HG02840 (cell line): ENCODE results near the gene ESD.

Experiments used
- ATAC-seq: cut with Tn5 transposase; IDR thresholded peaks from one replicate; pipeline ENCODE4 v1.9.1; 2021; ENCODE audit warnings: mild to moderate bottlenecking, moderate library complexity, moderate number of reproducible peaks; ENCODE audit not compliant: unreplicated experiment, low FRiP score

Gene ESD

DNA sequence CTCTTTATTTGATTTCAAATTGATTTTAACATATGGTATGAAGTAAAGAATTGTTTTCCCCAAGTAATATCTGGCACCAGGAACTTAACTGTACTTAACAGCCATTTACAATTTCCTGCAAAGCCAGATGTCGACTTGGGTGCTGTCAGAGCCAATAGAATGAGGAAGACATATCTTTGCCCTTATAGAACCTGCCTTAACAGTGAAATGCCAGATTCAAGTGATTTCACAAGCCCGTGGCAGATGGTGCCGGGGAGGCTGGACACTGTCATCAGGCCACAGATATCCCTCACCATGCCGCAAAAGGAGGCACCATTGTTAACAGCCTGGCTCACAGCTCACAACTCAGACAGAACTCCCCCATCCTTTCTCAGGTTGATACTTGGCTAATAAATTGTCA is 48.7 kb downstream of the ESD start:
- ATAC-seq: no peak

- no peak for ATAC-seq
Observed at GRCh38 chr13:46747031-46747820, 49.7 kb downstream of the ESD start.

DNA sequence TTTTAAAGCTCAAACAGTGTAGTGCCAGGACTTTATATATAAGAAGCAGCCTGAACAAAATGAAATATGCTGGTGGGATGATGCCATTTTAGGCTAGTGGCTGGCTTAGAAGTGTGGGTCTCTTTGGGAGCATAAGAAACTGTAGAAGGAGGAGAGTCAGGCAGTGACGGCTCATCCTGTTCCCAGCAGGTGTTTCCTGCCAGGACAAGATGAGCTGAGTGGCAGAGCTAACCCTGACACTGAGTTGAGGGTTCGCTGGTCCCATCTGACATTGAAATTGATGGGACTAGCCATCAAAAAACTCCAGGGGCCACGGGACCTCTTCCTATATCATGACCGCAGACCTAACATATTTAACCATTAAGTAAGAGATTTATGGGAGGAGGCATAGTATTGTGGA is 51.3 kb downstream of the ESD start:
- ATAC-seq: no peak

DNA sequence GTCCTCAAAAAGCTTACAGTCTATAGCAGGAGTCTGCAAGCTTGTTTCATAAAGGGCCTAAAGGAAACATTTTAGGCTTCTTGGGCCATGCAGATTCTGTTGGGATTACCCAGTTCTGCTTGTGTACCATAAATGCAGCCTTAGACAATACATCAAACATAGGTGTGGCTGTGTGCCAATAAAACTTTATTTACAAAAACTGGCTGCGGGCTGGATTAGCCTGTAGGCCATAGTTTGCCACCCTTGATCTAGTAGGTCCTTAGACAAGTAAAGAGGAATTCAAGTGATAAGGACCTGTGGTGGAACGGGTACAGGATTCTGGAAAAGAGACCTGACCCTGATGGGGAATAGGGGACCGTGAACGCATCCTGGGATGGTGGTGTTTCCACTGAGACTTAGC is 51.9 kb downstream of the ESD start:
- no peak for ATAC-seq

GRCh38 chr13:46743191-46743590 is 53.8 kb downstream of the ESD start:
- ATAC-seq: no peak

GRCh38 chr13:46739447-46740098 is 57.4 kb downstream of the ESD start:
- no peak for ATAC-seq

- ATAC-seq: no peak
Observed at GRCh38 chr13:46738766-46739165, 58.2 kb downstream of the ESD start.

- ATAC-seq: no peak
Observed at GRCh38 chr13:46738055-46738454, 58.9 kb downstream of the ESD start.

DNA sequence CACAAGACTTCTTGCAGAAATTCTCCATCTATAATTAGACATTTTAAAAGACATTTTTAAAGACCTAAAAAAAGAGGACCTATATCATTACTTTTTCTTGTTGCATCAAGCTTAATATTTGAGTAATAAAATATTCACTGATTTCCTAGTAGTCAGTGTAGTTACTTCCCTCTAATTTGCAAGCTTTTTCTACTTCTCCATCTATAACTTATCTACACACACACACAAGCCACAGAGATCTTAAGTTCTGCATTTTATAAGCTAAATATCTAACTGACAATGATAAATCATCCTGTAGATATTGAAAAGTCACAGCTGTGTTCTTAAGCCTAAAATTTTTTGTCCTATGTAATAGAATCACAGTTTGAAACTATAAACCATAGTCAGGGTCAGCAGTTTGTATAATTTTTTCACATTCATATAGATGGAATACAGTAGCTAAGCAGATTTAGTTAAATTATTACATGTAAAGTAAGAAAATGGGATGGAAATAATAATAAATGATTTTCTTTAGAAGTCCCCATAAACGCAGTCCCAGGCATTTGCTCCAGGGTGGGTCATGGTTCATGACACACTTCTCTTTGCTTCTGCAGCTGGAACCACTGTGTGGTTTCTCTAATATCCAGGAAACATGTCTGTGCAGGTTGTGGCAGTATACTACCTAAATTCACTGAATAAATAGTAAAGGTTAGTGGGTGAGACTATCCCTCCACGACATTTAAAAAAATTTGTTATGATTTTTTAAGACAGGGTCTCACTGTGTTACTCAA is 60.2 kb downstream of the ESD start:
- ATAC-seq: no peak

DNA sequence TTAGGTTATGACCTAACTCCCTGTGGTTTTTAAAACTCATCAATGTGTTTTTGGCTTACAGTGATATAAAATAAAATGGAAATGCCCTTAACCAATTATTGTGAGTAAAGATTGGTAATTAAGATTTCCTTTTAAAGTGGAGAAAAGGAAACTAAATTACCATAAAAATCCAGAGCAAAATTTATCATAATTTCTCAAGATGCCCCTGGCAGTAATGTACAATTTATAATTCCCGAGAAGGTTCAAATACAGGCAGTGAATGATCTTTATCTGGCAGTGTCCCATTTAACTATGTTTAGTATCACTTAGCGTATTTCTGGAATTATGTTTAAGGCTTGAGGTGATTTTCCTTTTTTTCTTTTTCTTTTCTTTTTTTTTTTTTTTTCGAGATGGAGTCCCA is 61.5 kb downstream of the ESD start:
- ATAC-seq: no peak

GRCh38 chr13:46731535-46731934 is 65.4 kb downstream of the ESD start:
- no peak for ATAC-seq

- ATAC-seq: no peak
Observed at GRCh38 chr13:46728777-46729176, 68.2 kb downstream of the ESD start.

GRCh38 chr13:46726347-46726746 is 70.6 kb downstream of the ESD start:
- no peak for ATAC-seq
